Liver (tissue), 3 donors: ENCODE measurements around the gene LHFPL2.
"Not testable (repeated sequence)": the region's sequence is repeated elsewhere in the genome, so short reads cannot be mapped to it uniquely, and the experiment has no call there.

Experiments
- RAD21 ChIP-seq, 2 donors: IDR thresholded peaks; 2 replicates each; pipeline ENCODE4 v1.6.1; 2016; ENCODE audit warnings: antibody characterized with exemption in 2 of 2, mild to moderate bottlenecking in 2 of 2
- TF ChIP-seq, protein P1 (sequence below): IDR thresholded peaks from 2 replicates; pipeline ENCODE4 v1.6.1; 2016; ENCODE audit warnings: antibody characterized with exemption, mild to moderate bottlenecking
- TF ChIP-seq, protein P2 (sequence below): fragments of 150-350 bp; IDR thresholded peaks from 2 replicates; pipeline ENCODE4 v1.5.1; 2017; ENCODE audit warnings: improper control_type of control experiment, low read depth, low read length; ENCODE audit not compliant: missing input control
- donor health status: healthy.
- donor health status: healthy.

DNA sequence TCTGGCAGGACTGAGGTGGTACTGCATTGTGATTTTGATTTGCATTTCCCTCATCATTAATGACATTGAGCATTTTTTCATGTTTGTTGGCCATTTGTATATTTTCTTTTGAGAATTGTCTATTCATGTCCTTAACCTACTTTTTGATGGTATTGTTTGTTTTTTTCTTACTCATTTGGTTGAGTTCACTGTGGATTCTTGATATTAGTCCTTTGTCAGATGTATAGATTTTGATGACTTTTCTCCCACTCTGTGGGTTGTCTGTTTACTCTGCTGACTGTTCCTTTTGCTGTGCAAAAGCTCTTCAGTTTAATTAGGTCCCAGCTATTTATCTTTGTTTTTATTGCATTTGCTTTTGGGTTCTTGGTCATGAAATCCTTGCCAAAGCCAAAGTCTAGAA, 25.3 kb upstream of the LHFPL2 start:
- TF ChIP-seq, protein P1, sequence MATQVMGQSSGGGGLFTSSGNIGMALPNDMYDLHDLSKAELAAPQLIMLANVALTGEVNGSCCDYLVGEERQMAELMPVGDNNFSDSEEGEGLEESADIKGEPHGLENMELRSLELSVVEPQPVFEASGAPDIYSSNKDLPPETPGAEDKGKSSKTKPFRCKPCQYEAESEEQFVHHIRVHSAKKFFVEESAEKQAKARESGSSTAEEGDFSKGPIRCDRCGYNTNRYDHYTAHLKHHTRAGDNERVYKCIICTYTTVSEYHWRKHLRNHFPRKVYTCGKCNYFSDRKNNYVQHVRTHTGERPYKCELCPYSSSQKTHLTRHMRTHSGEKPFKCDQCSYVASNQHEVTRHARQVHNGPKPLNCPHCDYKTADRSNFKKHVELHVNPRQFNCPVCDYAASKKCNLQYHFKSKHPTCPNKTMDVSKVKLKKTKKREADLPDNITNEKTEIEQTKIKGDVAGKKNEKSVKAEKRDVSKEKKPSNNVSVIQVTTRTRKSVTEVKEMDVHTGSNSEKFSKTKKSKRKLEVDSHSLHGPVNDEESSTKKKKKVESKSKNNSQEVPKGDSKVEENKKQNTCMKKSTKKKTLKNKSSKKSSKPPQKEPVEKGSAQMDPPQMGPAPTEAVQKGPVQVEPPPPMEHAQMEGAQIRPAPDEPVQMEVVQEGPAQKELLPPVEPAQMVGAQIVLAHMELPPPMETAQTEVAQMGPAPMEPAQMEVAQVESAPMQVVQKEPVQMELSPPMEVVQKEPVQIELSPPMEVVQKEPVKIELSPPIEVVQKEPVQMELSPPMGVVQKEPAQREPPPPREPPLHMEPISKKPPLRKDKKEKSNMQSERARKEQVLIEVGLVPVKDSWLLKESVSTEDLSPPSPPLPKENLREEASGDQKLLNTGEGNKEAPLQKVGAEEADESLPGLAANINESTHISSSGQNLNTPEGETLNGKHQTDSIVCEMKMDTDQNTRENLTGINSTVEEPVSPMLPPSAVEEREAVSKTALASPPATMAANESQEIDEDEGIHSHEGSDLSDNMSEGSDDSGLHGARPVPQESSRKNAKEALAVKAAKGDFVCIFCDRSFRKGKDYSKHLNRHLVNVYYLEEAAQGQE: not testable (repeated sequence)
- TF ChIP-seq RAD21 (IDR thresholded peaks at IDR 0.05): not testable (repeated sequence)
- TF ChIP-seq, protein P2, sequence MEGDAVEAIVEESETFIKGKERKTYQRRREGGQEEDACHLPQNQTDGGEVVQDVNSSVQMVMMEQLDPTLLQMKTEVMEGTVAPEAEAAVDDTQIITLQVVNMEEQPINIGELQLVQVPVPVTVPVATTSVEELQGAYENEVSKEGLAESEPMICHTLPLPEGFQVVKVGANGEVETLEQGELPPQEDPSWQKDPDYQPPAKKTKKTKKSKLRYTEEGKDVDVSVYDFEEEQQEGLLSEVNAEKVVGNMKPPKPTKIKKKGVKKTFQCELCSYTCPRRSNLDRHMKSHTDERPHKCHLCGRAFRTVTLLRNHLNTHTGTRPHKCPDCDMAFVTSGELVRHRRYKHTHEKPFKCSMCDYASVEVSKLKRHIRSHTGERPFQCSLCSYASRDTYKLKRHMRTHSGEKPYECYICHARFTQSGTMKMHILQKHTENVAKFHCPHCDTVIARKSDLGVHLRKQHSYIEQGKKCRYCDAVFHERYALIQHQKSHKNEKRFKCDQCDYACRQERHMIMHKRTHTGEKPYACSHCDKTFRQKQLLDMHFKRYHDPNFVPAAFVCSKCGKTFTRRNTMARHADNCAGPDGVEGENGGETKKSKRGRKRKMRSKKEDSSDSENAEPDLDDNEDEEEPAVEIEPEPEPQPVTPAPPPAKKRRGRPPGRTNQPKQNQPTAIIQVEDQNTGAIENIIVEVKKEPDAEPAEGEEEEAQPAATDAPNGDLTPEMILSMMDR: not testable (repeated sequence)
